Mesangial cell (primary cell): ENCODE data around the gene KIF1A. TPM values are rescaled to one million over a fixed set of nuclear protein-coding genes. Genes with fewer than 3 reads are reported as not detected.

Source experiments
- total RNA-seq: library from RNA; depleted of rRNA; stranded (reverse); fragments of >200 nt; gene quantifications from 2 replicates; pipeline ENCODE4 v1.2.3, GENCODE V29; 2015

Gene KIF1A, protein sequence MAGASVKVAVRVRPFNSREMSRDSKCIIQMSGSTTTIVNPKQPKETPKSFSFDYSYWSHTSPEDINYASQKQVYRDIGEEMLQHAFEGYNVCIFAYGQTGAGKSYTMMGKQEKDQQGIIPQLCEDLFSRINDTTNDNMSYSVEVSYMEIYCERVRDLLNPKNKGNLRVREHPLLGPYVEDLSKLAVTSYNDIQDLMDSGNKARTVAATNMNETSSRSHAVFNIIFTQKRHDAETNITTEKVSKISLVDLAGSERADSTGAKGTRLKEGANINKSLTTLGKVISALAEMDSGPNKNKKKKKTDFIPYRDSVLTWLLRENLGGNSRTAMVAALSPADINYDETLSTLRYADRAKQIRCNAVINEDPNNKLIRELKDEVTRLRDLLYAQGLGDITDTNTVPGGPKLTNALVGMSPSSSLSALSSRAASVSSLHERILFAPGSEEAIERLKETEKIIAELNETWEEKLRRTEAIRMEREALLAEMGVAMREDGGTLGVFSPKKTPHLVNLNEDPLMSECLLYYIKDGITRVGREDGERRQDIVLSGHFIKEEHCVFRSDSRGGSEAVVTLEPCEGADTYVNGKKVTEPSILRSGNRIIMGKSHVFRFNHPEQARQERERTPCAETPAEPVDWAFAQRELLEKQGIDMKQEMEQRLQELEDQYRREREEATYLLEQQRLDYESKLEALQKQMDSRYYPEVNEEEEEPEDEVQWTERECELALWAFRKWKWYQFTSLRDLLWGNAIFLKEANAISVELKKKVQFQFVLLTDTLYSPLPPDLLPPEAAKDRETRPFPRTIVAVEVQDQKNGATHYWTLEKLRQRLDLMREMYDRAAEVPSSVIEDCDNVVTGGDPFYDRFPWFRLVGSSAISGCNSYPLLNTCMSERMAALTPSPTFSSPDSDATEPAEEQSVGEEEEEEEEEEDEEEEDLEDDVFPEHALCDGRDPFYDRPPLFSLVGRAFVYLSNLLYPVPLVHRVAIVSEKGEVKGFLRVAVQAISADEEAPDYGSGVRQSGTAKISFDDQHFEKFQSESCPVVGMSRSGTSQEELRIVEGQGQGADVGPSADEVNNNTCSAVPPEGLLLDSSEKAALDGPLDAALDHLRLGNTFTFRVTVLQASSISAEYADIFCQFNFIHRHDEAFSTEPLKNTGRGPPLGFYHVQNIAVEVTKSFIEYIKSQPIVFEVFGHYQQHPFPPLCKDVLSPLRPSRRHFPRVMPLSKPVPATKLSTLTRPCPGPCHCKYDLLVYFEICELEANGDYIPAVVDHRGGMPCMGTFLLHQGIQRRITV (N-terminal part only)
- total RNA-seq = 2.6 and 4.9 TPM in 2 replicates

DNA sequence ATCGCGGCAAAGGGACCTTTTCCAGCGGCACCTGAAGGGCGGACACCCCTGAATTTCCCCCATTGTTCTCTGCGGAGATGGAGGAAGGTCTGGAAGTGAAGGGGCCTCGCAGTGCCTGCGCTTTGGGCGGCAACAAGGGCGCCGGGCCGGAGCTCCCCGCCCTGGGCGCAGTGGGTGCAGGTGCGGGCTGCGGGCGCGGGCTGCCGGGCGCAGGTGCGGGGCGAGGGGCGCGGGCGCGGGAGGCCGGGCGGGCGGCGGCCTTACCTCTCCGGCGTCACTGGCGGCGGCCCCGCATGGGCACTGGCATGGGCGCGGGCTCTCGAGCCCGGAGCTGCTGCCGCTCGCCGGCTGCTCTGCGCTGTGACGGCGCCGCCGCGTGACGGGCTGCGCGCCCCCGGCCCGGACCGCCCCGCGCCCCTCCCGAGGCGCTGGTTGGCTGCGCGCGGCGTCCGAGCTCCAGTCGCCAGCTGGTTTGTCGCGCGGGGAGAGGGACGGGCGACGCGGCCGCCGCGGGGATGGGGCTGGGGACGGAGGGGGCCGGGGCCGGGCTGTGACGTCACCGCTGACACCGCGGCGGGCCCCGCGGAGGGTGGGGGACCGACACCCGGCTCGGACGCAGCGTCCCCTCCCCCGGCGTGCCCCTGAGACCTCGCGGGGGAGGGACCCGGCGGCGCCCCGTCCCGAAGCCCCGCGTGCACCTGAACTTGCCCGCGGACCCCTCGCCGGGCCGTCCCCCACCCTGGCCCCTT lies at the start of gene KIF1A:
TSS of gene KIF1A (minus strand) at position 362 of the 749 bp plus-strand sequence. CDS start 22,467 bp downstream, outside the sequence.

DNA sequence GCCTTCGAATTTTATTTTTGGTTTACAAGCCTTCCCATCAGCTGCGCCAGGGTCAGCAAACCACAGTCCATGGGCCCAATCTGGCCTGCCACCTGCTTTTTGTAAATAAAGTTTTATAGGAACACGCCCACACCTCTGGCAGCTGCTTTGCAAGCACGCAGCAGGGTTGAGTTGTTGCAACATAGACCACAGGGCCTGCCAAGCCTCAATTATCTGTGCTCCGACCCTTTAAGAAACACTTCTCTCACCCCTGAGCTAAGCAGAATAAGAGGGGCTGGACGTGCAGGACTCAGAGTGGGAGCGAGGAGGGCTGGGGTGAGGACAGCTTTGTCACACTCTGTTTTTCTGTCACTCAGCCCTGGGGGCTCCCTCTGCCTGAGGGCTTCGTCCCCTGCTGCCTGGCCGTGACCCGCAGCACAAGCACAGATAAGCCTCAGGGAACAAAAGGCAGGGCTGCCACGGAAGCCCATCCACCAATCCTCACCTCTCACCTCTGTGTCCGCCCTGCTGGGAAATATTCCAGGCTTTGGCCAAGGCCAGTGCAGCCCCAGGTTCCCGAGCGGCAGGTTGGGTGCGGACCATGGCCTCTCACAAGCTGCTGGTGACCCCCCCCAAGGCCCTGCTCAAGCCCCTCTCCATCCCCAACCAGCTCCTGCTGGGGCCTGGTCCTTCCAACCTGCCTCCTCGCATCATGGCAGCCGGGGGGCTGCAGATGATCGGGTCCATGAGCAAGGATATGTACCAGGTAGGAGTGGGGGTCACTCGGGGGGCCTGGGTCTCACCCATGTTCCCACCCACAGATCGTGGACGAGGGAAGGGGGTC lies 48.5 kb upstream of the KIF1A start, which contains the start of gene AGXT:
TSS of gene AGXT (plus strand) at position 539 of the 823 bp plus-strand sequence. CDS start at position 581, 42 bp downstream.

DNA sequence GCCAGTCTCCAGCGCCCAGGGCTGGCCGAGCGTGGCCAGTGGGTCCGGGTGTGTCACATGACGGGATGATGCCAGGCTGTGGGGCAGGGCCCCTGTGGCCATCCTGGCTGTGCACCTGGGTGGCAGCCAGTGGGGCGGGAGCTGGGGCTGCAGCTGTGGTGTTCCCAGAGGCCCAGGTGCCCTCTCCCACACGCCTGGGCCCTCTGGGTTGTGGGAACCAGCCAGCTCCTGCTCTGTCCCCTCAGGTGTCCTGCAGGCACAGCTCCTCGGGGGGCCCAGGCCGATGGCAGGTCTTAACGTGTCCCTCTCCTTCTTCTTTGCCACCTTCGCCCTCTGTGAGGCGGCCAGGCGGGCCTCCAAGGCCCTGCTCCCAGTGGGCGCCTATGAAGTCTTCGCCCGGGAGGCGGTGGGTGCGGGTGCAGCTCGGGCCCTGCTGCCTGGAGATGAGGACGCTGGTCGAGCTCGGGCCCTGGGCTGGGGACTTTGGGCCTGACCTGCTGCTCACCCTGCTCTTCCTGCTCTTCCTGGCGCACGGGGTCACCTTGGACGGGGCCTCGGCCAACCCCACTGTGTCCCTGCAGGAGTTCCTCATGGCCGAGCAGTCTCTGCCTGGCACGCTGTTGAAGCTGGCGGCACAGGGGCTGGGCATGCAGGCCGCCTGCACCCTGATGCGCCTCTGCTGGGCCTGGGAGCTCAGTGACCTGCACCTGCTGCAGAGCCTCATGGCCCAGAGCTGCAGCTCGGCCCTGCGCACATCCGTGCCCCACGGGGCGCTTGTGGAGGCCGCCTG lies 128.2 kb downstream of the KIF1A start, which contains the start of gene AQP12A:
TSS of gene AQP12A (plus strand) at position 236 of the 790 bp plus-strand sequence. CDS start at position 284, 48 bp downstream.

DNA sequence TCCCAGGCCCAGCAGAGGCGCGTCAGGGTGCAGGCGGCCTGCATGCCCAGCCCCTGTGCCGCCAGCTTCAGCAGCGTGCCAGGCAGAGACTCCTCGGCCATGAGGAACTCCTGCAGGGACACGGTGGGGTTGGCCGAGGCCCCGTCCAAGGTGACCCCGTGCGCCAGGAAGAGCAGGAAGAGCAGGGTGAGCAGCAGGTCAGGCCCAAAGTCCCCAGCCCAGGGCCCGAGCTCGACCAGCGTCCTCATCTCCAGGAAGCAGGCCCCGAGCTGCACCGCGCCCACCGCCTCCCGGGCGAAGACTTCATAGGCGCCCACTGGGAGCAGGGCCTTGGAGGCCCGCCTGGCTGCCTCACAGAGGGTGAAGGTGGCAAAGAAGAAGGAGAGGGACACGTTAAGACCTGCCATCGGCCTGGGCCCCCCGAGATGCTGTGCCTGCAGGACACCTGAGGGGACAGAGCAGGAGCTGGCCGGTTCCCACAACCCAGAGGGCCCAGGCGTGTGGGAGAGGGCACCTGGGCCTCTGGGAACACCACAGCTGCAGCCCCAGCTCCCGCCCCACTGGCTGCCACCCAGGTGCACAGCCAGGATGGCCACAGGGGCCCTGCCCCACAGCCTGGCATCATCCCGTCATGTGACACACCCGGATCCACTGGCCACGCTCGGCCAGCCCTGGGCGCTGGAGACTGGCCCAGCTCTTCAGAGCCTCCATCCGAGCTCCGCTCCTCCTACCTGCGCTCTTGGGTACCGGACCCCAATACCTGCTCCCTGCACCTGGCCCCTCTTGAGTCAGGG lies 137.4 kb downstream of the KIF1A start, which contains the start of gene AQP12B:
TSS of gene AQP12B (minus strand) at position 455 of the 794 bp plus-strand sequence. CDS start at position 407, 48 bp downstream.

Other genes starting within 250 kb of the KIF1A start
- gene CAPN10, start 233.5 kb downstream of the KIF1A start, total RNA-seq = 29.0 and 29.8 TPM in 2 replicates
- gene GPR35, start 194.7 kb downstream of the KIF1A start, total RNA-seq = 0.25 and 0.33 TPM in 2 replicates
- gene AQP12B, start 137.3 kb downstream of the KIF1A start, total RNA-seq = not detected in 2 replicates
- gene AQP12A, start 128.4 kb downstream of the KIF1A start, total RNA-seq = not detected in 2 replicates
- gene AGXT, start 48.6 kb upstream of the KIF1A start, total RNA-seq = not detected in 2 replicates
- not detected in 2 replicates for gene MAB21L4, start 75.9 kb upstream of the KIF1A start, total RNA-seq
- gene CROCC2, start 86.1 kb upstream of the KIF1A start, total RNA-seq = not detected in 2 replicates
- 1.5 and 6.7 TPM in 2 replicates for gene SNED1, start 178.4 kb upstream of the KIF1A start, total RNA-seq